ENCODE measurements around the gene COMMD7.

- TF ChIP-seq, protein P1, sequence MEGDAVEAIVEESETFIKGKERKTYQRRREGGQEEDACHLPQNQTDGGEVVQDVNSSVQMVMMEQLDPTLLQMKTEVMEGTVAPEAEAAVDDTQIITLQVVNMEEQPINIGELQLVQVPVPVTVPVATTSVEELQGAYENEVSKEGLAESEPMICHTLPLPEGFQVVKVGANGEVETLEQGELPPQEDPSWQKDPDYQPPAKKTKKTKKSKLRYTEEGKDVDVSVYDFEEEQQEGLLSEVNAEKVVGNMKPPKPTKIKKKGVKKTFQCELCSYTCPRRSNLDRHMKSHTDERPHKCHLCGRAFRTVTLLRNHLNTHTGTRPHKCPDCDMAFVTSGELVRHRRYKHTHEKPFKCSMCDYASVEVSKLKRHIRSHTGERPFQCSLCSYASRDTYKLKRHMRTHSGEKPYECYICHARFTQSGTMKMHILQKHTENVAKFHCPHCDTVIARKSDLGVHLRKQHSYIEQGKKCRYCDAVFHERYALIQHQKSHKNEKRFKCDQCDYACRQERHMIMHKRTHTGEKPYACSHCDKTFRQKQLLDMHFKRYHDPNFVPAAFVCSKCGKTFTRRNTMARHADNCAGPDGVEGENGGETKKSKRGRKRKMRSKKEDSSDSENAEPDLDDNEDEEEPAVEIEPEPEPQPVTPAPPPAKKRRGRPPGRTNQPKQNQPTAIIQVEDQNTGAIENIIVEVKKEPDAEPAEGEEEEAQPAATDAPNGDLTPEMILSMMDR (conservative IDR thresholded peaks at IDR 0.05; ENCODE audit: low read depth, low read length), result no peak
- TF ChIP-seq EZH2 (IDR thresholded peaks at IDR 0.05; ENCODE audit: borderline replicate concordance, low read depth, low read length, poor library complexity, severe bottlenecking), result no peak
Observed at GRCh38 chr20:32790751-32791057, 47.4 kb upstream of the COMMD7 start.
